Chondrocyte (in vitro differentiated cells): ENCODE measurements around the gene OPHN1. TPM values are rescaled to one million over a fixed set of nuclear protein-coding genes. Genes with fewer than 3 reads are reported as not detected.

Experiments used
- DNase-seq: peaks from one replicate; pipeline ENCODE4 v3.0.0; 2021; ENCODE audit warnings: mixed read lengths, low spot score
- H3K27ac Mint-ChIP-seq: one replicate; pipeline ENCODE4 v1.8.0; 2021; ENCODE audit warnings: mild to moderate bottlenecking, moderate library complexity, mixed read lengths; ENCODE audit not compliant: unreplicated experiment
- H3K27me3 Mint-ChIP-seq: 2 replicates; pipeline ENCODE4 v1.8.0; 2021; ENCODE audit warnings: low read depth, mixed read lengths
- H3K36me3 Mint-ChIP-seq: 2 replicates; pipeline ENCODE4 v1.8.0; 2021; ENCODE audit warnings: low read depth, mixed read lengths
- H3K4me1 Mint-ChIP-seq: 2 replicates; pipeline ENCODE4 v1.8.0; 2021; ENCODE audit warnings: low read depth, mild to moderate bottlenecking, mixed read lengths
- H3K4me3 Mint-ChIP-seq: one replicate; pipeline ENCODE4 v1.8.0; 2021; ENCODE audit warnings: mild to moderate bottlenecking, moderate library complexity, mixed read lengths; ENCODE audit not compliant: unreplicated experiment
- H3K9me3 Mint-ChIP-seq: 2 replicates; pipeline ENCODE4 v1.8.0; 2021; ENCODE audit warnings: low read depth, mixed read lengths
- CTCF ChIP-seq: fragments of 200-600 bp; sonication (generic); IDR thresholded peaks from 2 replicates; pipeline ENCODE4 v1.5.0; 2021; ENCODE audit warnings: antibody characterized with exemption, mild to moderate bottlenecking, moderate library complexity
- total RNA-seq: library from RNA; stranded (reverse); gene quantifications from 3 replicates; pipeline ENCODE4 v1.2.1, GENCODE V29; 2021

OPHN1 gene
- total RNA-seq, 1 donor from 2014 or later = 6.1 TPM

- H3K4me3 Mint-ChIP-seq = no peak overlapping the region
- H3K36me3 Mint-ChIP-seq = no peaks in the 10 kb centered on the region
- H3K27ac Mint-ChIP-seq = no peak overlapping the region
- no peaks in the 10 kb centered on the region for H3K9me3 Mint-ChIP-seq
- no peaks in the 10 kb centered on the region for H3K27me3 Mint-ChIP-seq
- peaks cover 27% of the 10 kb centered on the region for H3K4me1 Mint-ChIP-seq
- TF ChIP-seq CTCF = no peak
- DNase-seq = no peak
These were observed 5.3 kb upstream of the OPHN1 start for GRCh38 chrX:68438575-68438974.

- no peak for TF ChIP-seq CTCF
- Mint-ChIP-seq H3K9me3 (no peaks in the 10 kb centered on the region), H3K4me3 (peak overlapping the region; percentile 89), H3K27me3 (no peaks in the 10 kb centered on the region), H3K36me3 (peaks cover 1% of the 10 kb centered on the region), H3K4me1 (peaks cover 17% of the 10 kb centered on the region), H3K27ac (peak overlapping the region; percentile 81)
- DNase-seq = no peak
These were observed 645 bp upstream of the OPHN1 start for GRCh38 chrX:68433981-68434299.

GRCh38 chrX:68432648-68433047, 647 bp downstream of the OPHN1 start:
- Mint-ChIP-seq H3K9me3 (no peaks in the 10 kb centered on the region), H3K27ac (peak overlapping the region; percentile 81)

DNA sequence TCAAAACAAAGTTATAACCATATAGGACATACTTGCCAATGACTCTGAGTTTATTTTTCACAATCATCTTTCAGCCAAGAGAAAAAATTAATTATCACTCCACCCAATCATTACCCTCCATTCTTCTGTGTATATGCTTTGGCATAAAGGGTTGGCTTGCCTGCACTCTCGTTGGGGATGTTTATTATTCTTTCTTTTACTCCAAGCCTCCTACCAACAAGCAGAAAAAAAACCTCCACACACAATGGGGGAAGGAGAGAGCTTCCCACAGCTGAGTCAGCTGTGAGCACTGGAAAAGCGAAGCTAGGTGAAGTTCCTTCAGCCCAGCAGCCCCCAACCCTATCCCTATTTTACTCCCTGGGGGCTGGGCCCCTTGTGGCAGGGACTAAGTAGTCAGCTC, 1.5 kb downstream of the OPHN1 start:
- no peak overlapping the region for H3K4me3 Mint-ChIP-seq
- peaks cover 1% of the 10 kb centered on the region for H3K36me3 Mint-ChIP-seq
- DNase-seq = no peak
- H3K27me3 Mint-ChIP-seq = no peaks in the 10 kb centered on the region
- no peak overlapping the region for H3K27ac Mint-ChIP-seq
- H3K9me3 Mint-ChIP-seq = no peaks in the 10 kb centered on the region
- TF ChIP-seq CTCF = no peak
- peaks cover 25% of the 10 kb centered on the region for H3K4me1 Mint-ChIP-seq

More at GRCh38 chrX:68432648-68433047, 647 bp downstream of the OPHN1 start:
- peaks cover 1% of the 10 kb centered on the region for H3K36me3 Mint-ChIP-seq
- H3K4me1 Mint-ChIP-seq = peaks cover 25% of the 10 kb centered on the region
- DNase-seq = no peak
- H3K27me3 Mint-ChIP-seq = no peaks in the 10 kb centered on the region
- H3K4me3 Mint-ChIP-seq = peak overlapping the region; percentile 89
- TF ChIP-seq CTCF = no peak

GRCh38 chrX:68429216-68429615, 4.1 kb downstream of the OPHN1 start:
- H3K4me1 Mint-ChIP-seq = peaks cover 24% of the 10 kb centered on the region
- peaks cover 1% of the 10 kb centered on the region for H3K36me3 Mint-ChIP-seq
- H3K9me3 Mint-ChIP-seq = no peaks in the 10 kb centered on the region
- no peaks in the 10 kb centered on the region for H3K27me3 Mint-ChIP-seq
- TF ChIP-seq CTCF = no peak
- no peak overlapping the region for H3K4me3 Mint-ChIP-seq
- DNase-seq = no peak
- peak overlapping the region; percentile 45 for H3K27ac Mint-ChIP-seq
